OCI-LY7 (cell line): Measurements from ENCODE around the gene LTBR.

ENCODE experiments used
- CTCF ChIP-seq: fragments of 200-600 bp; sonication (generic); conservative IDR thresholded peaks from 2 replicates; pipeline ENCODE4 v1.5.1; 2014; ENCODE audit warnings: mild to moderate bottlenecking, antibody characterized with exemption, low read length, moderate library complexity, mixed read lengths
- EZH2phosphoT487 ChIP-seq: fragments of 200-600 bp; sonication (generic); IDR thresholded peaks from 2 replicates; pipeline ENCODE4 v1.6.1; 2018; ENCODE audit warnings: low read depth, borderline replicate concordance, mild to moderate bottlenecking, mixed run types, antibody characterized with exemption, low read length, moderate library complexity, mixed read lengths

GRCh38 chr12:6435961-6436715 is 52.2 kb downstream of the LTBR start:
- TF ChIP-seq CTCF: no peak
- TF ChIP-seq EZH2phosphoT487: no peak
